ENCODE data around the gene PKP3.

DNA sequence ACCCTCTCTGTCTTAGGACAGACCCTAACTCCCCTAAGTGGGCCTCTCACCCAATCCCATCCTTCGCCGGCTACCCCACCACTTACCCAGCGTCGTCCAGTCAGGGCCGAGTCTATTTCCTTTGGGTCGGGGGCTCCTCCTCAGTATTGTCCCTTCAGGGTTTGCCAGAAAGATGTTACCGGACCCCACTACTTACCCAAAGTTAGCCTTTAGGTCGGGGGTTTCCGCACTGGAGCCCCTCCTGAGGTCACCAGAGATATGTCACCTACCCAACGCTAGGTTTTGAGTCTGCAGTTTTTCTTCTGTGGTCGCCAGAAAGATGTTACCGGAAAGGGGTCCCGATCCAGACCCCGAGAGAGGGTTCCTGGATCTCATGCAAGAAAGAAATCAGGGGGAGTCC lies 42.6 kb upstream of the PKP3 start:
- TF ChIP-seq, protein P1, sequence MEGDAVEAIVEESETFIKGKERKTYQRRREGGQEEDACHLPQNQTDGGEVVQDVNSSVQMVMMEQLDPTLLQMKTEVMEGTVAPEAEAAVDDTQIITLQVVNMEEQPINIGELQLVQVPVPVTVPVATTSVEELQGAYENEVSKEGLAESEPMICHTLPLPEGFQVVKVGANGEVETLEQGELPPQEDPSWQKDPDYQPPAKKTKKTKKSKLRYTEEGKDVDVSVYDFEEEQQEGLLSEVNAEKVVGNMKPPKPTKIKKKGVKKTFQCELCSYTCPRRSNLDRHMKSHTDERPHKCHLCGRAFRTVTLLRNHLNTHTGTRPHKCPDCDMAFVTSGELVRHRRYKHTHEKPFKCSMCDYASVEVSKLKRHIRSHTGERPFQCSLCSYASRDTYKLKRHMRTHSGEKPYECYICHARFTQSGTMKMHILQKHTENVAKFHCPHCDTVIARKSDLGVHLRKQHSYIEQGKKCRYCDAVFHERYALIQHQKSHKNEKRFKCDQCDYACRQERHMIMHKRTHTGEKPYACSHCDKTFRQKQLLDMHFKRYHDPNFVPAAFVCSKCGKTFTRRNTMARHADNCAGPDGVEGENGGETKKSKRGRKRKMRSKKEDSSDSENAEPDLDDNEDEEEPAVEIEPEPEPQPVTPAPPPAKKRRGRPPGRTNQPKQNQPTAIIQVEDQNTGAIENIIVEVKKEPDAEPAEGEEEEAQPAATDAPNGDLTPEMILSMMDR (IDR thresholded peaks at IDR 0.05 in 8 of 11, conservative IDR thresholded peaks at IDR 0.05 in 3 of 11), result no peak
- TF ChIP-seq POLR2A (IDR thresholded peaks at IDR 0.05) (no peak), POLR2AphosphoS5 (IDR thresholded peaks at IDR 0.05) (no peak)

Measured in spleen (tissue), 7 donors.